Peyer's patch (tissue), 4 donors: ENCODE data around the gene ADGRG3. TPM values are rescaled to one million over a fixed set of nuclear protein-coding genes. Genes with fewer than 3 reads are reported as not detected.

Experiments
- DNase-seq, 3 donors: peaks; one replicate each; pipeline ENCODE4 v3.0.0-alpha.2; 2017 to 2019
- H3K27ac ChIP-seq, 4 donors: fragments of 200-600 bp; sonication (generic); one replicate each; pipeline ENCODE4 v1.5.1; 2016 to 2019
- H3K27me3 ChIP-seq, 2 donors: fragments of 200-600 bp; sonication (generic); one replicate each; pipeline ENCODE4 v1.5.1; 2019
- H3K36me3 ChIP-seq, 3 donors: fragments of 200-600 bp; sonication (generic); one replicate each; pipeline ENCODE4 v1.5.1; 2016 to 2019
- H3K4me1 ChIP-seq, 4 donors: fragments of 200-600 bp; sonication (generic); one replicate each; pipeline ENCODE4 v1.5.1; 2016 to 2019
- H3K4me3 ChIP-seq, 4 donors: fragments of 200-600 bp; sonication (generic); 1 replicate in 3 of 4; 2 replicates in 1 of 4; pipeline ENCODE4 v1.5.1; 2016 to 2019; ENCODE audit warnings: mild to moderate bottlenecking in 1 of 4
- H3K9me3 ChIP-seq, 4 donors: fragments of 200-600 bp; sonication (generic); one replicate each; pipeline ENCODE4 v1.5.1; 2016 to 2019; ENCODE audit warnings: mild to moderate bottlenecking in 1 of 4
- POLR2A ChIP-seq, 2 donors: fragments of 450-650 bp; IDR thresholded peaks; one replicate each; pipeline ENCODE4 v1.5.1; 2017; ENCODE audit warnings: antibody characterized with exemption in 2 of 2, mild to moderate bottlenecking in 2 of 2, moderate library complexity in 2 of 2
- total RNA-seq, 4 donors: library from RNA; depleted of rRNA; stranded (reverse); fragments of >200 nt; gene quantifications; one replicate each; pipeline ENCODE4 v1.1.0, GENCODE V29; 2016
- TF ChIP-seq, protein P1 (sequence below), 6 experiments: fragments of 450-650 bp in 4 of 6; fragments of 200-600 bp in 2 of 6; sonication (generic) in 1 of 6; IDR thresholded peaks; one replicate each; pipeline ENCODE4 v1.5.1; 2017 to 2019; ENCODE audit warnings: antibody characterized with exemption in 6 of 6, mild to moderate bottlenecking in 3 of 6, moderate library complexity in 1 of 6

Gene ADGRG3
- total RNA-seq, 4 donors from 2014 or later = 0.47 to 4.1 (median 1.9) TPM

- H3K27me3 ChIP-seq = no peaks in the 10 kb centered on the region
- peaks cover 0 to 8% (median 0%) of the 10 kb centered on the region in 4 donors for H3K4me1 ChIP-seq
- H3K27ac ChIP-seq = no peak overlapping the region
- no peak overlapping the region for H3K4me3 ChIP-seq
- TF ChIP-seq, protein P1, sequence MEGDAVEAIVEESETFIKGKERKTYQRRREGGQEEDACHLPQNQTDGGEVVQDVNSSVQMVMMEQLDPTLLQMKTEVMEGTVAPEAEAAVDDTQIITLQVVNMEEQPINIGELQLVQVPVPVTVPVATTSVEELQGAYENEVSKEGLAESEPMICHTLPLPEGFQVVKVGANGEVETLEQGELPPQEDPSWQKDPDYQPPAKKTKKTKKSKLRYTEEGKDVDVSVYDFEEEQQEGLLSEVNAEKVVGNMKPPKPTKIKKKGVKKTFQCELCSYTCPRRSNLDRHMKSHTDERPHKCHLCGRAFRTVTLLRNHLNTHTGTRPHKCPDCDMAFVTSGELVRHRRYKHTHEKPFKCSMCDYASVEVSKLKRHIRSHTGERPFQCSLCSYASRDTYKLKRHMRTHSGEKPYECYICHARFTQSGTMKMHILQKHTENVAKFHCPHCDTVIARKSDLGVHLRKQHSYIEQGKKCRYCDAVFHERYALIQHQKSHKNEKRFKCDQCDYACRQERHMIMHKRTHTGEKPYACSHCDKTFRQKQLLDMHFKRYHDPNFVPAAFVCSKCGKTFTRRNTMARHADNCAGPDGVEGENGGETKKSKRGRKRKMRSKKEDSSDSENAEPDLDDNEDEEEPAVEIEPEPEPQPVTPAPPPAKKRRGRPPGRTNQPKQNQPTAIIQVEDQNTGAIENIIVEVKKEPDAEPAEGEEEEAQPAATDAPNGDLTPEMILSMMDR (IDR thresholded peaks at IDR 0.05) = no peak
- no peak for TF ChIP-seq POLR2A (IDR thresholded peaks at IDR 0.05)
- DNase-seq = no peak
- H3K36me3 ChIP-seq = no peaks in the 10 kb centered on the region
- no peaks in the 10 kb centered on the region for H3K9me3 ChIP-seq
Observed at GRCh38 chr16:57692636-57693035, 24.5 kb downstream of the ADGRG3 start.

GRCh38 chr16:57693550-57693949 is 25.4 kb downstream of the ADGRG3 start:
- no peaks in the 10 kb centered on the region for H3K27me3 ChIP-seq
- no peak overlapping the region for H3K27ac ChIP-seq
- no peaks in the 10 kb centered on the region for H3K36me3 ChIP-seq
- DNase-seq = no peak
- TF ChIP-seq, protein P1 (IDR thresholded peaks at IDR 0.05) = no peak
- TF ChIP-seq POLR2A (IDR thresholded peaks at IDR 0.05) = no peak
- no peak overlapping the region for H3K4me3 ChIP-seq
- peaks cover 0 to 8% (median 0%) of the 10 kb centered on the region in 4 donors for H3K4me1 ChIP-seq
- no peaks in the 10 kb centered on the region for H3K9me3 ChIP-seq

DNA sequence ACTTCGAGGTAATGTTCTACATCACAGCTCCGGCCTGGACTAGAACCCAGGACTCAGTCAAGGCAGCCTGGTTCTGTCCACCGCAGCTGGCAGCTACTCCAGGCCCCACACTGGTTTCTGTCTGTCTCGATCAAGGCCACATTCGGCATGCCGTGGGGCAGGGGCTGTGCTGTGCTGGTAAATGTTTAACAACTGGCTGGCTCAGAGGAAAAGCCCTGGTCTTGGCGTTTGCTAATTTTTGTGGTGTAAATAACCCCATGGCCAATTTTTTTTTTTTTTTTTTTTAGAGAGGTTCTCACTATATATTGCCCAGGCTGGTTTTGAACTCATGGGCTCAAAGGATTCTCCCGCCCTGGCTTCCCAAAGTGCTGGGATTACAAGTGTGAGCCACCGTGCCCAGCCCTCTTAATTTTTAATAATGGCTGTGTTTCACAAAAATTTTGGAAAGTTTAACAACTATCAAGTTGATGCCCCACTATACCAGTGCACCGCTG is 26.2 kb downstream of the ADGRG3 start:
- Histone ChIP-seq H3K4me3 (no peak overlapping the region), H3K9me3 (no peaks in the 10 kb centered on the region), H3K27me3 (no peaks in the 10 kb centered on the region), H3K4me1 (peaks cover 0 to 8% (median 0%) of the 10 kb centered on the region in 4 donors), H3K36me3 (no peaks in the 10 kb centered on the region), H3K27ac (no peak overlapping the region)
- TF ChIP-seq, protein P1 (IDR thresholded peaks at IDR 0.05) = no peak
- no peak for TF ChIP-seq POLR2A (IDR thresholded peaks at IDR 0.05)
- DNase-seq = peak in 1 of 3 donors; percentile 24

- Histone ChIP-seq H3K36me3 (no peaks in the 10 kb centered on the region), H3K27me3 (no peaks in the 10 kb centered on the region), H3K9me3 (no peaks in the 10 kb centered on the region), H3K4me3 (peak within 1 kb of the TSS in 1 of 4 donors; percentile 32), H3K4me1 (peaks cover 0 to 4% (median 0%) of the 10 kb centered on the region in 4 donors), H3K27ac (no peak within 1 kb of the TSS)
- DNase-seq = peak in 2 of 3 donors; percentile 36 to 62
- TF ChIP-seq POLR2A (IDR thresholded peaks at IDR 0.05) = no peak
- TF ChIP-seq, protein P1 (IDR thresholded peaks at IDR 0.05) = no peak
Observed at GRCh38 chr16:57694725-57695679, 26.9 kb downstream of the ADGRG3 start, which contains the start of gene DRC7. TSS of gene DRC7 (plus strand) at chr16:57694806. CDS start at chr16:57697950, 3,144 bp downstream.

- H3K27ac ChIP-seq = no peak overlapping the region
- H3K9me3 ChIP-seq = no peaks in the 10 kb centered on the region
- no peak overlapping the region for H3K4me3 ChIP-seq
- H3K27me3 ChIP-seq = no peaks in the 10 kb centered on the region
- TF ChIP-seq POLR2A (IDR thresholded peaks at IDR 0.05) = no peak
- TF ChIP-seq, protein P1 (IDR thresholded peaks at IDR 0.05) = no peak
- H3K4me1 ChIP-seq = no peaks in the 10 kb centered on the region
- no peaks in the 10 kb centered on the region for H3K36me3 ChIP-seq
- peak in 1 of 3 donors; percentile 15 for DNase-seq
Observed at GRCh38 chr16:57695680-57696069, 27.6 kb downstream of the ADGRG3 start.
